NCI-H2227 (cell line): ENCODE data around the gene COTL1.

Experiments
- DNase-seq: peaks from one replicate; lab custom pipeline; 2025; ENCODE audit not compliant: unreplicated experiment; lab: John Stamatoyannopoulos, UW

The COTL1 gene

GRCh38 chr16:84555418-84556196 lies 62.3 kb downstream of the COTL1 start:
- peak; percentile 58 for DNase-seq

- DNase-seq: no peak
Observed at GRCh38 chr16:84554627-84555328, 63.1 kb downstream of the COTL1 start.

- DNase-seq: no peak
Observed at GRCh38 chr16:84553873-84554399, 63.9 kb downstream of the COTL1 start.

DNA sequence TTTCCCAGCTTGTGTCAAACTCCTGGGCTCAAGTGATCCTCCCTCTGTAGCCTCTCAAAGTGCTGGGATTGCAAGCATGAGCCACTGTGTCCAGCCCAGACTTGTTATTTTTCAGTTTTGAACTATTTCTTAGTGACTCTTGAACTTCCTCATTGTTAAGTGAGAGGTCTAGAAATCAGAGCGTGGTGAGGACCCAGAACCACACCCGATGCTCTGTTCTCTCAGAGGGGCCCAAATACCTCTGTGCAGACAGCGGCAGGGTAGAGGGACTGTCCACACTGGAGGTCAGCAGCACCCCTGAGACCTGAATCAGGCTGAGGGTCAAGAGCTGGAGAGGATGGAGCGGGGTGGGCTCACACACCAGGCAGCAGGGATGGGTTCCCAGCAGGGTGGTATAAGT lies 65.7 kb downstream of the COTL1 start:
- no peak for DNase-seq

DNA sequence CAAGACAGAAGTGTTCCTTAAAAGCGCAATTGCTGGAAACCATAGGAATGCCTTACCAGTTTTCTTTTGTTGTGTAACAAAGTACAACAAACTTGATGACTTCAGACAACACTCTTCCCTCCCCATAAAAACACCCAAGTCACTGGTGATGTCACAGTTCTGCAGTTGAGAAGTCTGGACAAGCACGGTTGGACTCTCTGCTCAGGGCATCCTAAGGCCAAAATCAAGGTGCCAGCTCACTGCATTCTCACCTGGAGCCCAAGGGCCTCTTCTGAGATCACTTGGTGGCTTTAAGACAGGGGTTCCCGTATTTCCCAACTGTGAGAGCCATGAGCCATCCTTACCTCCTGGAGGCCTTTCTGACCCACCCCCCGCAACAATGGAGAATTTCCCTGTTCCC lies 67.8 kb downstream of the COTL1 start:
- DNase-seq: no peak

- DNase-seq: no peak
Observed at GRCh38 chr16:84548971-84549844, 68.7 kb downstream of the COTL1 start.

- DNase-seq: no peak
Observed at GRCh38 chr16:84548508-84548907, 69.4 kb downstream of the COTL1 start.

DNA sequence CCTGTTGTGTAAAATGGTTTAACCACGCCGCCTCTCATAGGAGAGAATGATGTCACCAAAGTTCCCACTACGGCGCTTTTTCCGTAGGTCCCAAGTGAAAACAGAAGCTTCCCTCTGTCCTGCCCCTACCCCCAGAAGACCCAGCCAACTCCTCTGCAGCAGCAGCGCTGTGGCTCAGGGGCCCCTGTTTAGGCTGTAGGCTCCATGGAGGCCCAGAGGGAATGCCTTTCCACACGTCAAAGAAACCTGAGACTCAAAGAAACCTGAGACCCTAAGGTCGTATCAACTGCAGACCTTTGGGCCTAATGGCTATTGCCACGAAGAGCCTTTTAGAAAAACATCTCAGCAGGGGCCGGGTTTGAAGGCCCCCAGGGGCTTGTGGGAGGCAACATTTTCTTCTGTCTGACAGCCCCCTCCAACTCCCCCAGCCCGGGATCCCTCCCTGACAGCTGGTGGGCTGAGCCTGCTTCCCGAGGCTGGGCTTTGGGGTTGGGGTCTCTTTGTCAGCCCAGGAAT lies 70.3 kb downstream of the COTL1 start:
- DNase-seq: no peak

GRCh38 chr16:84546669-84547545 lies 71.0 kb downstream of the COTL1 start:
- no peak for DNase-seq

DNA sequence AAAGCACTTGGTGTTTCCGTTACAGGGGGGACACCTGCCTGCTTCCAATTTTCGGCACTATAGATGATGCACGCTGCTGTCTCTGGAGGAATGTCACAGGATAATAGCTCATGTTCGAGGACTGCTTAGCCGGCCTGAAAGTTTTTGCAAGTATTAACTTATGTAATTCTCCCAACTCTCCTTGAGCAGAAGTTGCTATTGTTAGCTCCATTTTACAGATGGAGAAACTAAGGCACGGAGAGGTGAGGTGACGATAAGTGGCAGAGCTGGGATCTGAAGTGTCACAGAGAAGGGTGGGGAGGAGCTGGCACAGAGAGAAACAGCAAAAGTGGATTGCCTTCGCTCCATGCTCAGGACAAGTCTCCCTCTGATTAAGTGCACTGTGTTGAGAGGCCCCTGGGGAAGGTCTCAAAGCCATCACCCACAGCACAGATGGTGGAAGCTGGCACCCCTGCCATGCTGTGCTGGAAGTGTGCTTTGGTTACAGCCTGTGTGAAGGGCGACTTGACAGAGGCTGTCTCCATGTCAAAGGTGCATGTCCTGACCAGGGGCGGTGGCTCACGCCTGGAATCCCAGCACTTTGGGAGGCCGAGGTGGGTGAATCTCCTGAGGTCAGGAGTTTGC lies 72.7 kb downstream of the COTL1 start:
- no peak for DNase-seq

DNA sequence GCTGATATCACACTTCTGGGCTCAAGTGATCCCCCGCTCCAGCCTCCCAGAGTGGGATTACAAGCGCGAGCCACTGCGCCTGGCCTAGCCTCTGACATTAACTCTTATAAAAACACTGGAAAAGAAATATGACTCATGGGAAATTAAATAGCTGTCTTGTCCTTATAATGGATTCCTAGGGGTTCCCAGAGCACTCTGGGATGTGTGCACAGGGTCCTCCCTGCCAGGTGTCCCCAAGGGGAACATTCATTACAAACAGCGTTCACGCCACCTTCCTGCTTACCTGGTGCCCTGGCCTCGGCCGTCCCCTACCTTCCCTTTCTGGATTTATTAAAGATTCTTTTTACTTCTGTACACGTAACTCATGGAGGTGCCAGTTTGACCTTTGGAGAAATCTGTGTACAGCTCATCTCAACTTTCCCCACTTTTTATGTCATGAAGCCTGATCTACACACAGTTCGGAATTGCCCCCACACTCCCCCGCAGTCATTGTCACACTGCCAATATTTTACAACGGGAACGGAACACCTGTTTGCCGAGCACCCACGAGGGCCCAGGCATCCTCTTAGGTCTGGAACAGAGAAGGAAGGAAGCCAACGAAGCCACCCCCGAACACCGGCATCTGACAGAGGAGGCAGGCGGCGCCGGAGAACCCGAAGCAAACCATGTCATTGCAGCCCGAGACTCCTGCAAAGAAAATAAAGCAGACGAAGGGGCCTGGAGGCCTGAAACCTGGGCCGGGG lies 73.7 kb downstream of the COTL1 start:
- DNase-seq: no peak

GRCh38 chr16:84543253-84543652 lies 74.6 kb downstream of the COTL1 start:
- no peak for DNase-seq

DNA sequence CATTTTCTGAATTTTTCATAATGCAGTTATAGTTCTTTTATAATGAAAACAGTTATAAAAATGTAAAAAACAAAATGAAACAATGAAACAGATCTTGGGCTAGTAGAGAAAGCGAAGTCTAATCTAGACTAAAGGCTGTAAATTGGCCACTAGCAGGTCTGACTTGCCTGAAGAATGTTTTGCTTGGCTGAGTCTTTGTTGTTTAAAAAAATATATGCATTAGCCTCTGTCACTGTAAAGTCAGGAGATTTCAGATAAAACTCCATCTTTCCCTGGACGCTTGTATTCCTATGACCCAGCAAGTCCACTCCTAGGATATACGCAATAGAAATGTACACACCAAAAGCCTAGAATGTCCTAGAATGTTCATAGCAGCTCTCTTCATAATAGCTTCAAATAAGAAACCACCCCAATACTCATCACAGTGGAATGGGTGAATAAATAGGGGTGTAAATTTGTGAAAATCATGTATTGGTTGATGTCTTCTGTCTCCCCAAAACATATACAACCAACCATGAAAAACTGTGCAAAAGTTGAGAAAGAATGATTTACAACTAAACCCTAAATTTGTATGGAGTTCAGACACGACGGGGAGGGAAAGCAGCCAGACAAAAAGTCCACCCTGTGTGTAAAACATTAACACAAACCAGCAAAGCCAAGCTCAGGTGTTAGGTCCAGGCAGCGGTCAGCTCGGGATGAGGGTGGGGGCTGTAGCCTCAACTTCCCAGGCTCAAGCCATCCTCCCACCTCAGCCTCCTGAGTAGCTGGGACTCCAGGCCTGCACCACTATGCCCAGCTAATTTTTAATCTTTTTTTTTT lies 75.7 kb downstream of the COTL1 start:
- DNase-seq: no peak

GRCh38 chr16:84540194-84540593 lies 77.7 kb downstream of the COTL1 start:
- DNase-seq: no peak

DNA sequence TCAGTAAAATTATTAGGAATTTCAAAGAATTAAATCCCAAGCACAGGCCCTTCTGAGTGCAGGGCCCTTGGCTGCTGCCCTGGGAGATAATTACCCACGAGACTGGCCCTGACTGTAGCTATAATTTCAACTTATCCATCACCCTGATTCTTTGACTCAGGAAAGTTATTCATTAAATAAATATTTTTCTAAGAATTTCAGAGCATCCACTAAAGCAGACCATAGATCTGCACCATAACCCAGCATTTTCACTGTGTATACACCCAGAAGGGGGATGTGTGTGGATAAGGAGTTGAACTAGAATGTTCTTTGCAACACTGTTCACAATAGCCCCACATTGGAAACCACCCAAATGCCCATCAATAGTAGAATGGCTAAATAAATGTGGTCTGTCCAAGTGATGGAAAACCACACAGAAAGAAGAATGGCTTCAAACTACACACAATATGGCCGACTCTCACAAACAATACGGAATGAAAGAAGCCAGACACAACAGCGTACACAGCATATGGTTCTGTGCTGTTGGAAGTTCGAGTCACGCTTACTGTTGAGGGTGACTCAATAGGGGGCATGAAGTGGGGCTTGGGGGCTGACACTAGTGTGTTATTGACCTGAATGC lies 79.5 kb downstream of the COTL1 start:
- DNase-seq: no peak

- DNase-seq: no peak
Observed at GRCh38 chr16:84537491-84538151, 80.3 kb downstream of the COTL1 start.

DNA sequence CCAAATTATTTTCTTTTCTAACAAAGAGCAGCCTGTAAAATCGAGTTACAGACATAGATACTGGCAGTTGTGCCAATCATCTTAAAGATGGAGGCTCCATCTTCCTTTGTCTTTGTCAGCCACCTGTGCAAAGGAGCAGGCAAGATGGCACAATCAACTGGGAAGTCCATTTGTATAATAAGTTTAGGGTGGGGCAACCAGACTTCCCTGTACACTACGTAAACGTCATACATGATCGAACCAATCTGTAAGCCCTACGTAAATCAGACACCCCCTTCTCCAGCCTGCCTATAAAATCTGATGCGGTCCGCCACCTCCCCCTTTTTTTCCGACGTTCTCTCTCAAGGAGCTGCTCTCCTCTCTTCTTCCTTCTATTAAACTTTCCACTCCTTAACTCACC lies 82.0 kb downstream of the COTL1 start:
- no peak for DNase-seq
